A204.1 (cell line): ENCODE results near the gene EYA2.

Experiments used
- FAIRE-seq: peaks from 2 replicates; lab custom pipeline; 2012; peaks lifted over from hg19 to GRCh38; lab: Jason Lieb, UNC

The EYA2 gene

GRCh38 chr20:46984405-46984804 is 89.8 kb downstream of the EYA2 start:
- no peak for FAIRE-seq

- FAIRE-seq, result no peak
Observed at GRCh38 chr20:46985250-46985649, 90.6 kb downstream of the EYA2 start.

- no peak for FAIRE-seq
Observed at GRCh38 chr20:46985671-46986070, 91.0 kb downstream of the EYA2 start.

GRCh38 chr20:46987001-46987400 is 92.4 kb downstream of the EYA2 start:
- no peak for FAIRE-seq

GRCh38 chr20:46990017-46990595 is 95.5 kb downstream of the EYA2 start:
- FAIRE-seq, result no peak

- no peak for FAIRE-seq
Observed at GRCh38 chr20:46990596-46991104, 96.0 kb downstream of the EYA2 start.

GRCh38 chr20:46991168-46991567 is 96.5 kb downstream of the EYA2 start:
- FAIRE-seq, result no peak

DNA sequence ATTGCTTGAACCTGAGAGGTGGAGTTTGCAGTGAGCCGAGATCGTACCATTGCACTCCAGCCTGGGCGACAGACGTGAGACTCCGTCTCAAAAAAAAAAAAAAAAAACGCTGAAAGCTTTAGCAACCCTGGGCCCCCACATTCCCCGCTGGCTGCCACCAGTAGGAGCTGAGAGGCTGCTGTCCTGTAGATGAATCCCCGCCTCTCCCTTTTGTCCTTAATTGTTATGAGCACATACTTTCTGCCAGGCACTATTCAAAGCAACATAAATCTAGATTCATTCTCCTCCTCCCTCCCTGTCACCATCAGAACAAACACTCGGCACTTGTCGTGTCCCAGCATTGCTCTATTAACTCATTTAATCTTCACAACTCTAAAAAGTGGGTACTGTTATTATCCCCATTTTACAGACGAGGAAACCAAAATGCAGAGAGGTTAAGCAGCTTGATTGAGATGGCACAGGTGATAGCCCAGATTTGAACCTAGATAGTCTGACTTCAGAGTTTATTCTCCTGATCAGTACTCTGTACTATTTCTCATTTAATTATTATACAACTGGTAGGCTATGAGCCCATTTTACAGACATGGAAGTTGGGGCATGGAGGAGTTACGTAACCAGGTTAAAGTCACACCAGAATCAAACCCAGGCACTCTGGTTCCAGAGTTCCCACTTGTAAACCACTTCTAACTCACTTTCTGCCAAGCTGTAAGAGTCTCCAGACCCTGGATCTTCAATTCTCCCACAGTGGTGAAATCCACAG is 97.4 kb downstream of the EYA2 start:
- FAIRE-seq, result no peak

- FAIRE-seq, result no peak
Observed at GRCh38 chr20:46992640-46993035, 98.0 kb downstream of the EYA2 start.

DNA sequence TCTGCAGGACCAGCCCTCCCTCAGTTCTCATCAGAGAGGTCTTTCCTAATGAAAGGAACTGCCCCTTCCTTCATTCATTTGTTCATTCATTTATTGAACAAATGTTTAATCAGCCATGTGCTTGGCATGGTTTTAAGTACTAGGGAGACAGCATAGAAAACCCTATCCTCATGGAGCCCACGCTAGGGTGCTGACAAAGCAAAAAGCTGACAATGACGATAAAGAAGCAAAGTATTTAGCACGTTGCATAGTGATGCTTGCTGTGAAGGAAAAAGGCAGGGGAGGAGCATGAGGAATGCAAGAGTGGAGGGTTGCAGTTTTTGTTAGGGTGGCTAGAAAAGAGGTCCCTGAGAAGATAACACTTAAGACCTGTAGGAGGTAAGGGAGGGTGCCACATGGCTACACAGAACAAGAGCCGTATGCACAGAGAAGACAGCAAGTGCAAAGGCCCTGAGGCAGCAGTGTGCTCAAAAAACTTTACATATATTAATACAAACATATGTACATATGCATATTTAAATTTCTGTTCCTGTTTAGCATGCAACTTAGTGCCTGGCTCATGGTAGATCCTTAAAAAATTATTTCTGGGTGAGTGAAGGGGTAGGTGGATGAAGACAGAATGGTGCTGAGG is 98.9 kb downstream of the EYA2 start:
- no peak for FAIRE-seq

- FAIRE-seq, result no peak
Observed at GRCh38 chr20:46994341-46994740, 99.7 kb downstream of the EYA2 start.

- FAIRE-seq, result no peak
Observed at GRCh38 chr20:46995561-46996142, 101.0 kb downstream of the EYA2 start.

DNA sequence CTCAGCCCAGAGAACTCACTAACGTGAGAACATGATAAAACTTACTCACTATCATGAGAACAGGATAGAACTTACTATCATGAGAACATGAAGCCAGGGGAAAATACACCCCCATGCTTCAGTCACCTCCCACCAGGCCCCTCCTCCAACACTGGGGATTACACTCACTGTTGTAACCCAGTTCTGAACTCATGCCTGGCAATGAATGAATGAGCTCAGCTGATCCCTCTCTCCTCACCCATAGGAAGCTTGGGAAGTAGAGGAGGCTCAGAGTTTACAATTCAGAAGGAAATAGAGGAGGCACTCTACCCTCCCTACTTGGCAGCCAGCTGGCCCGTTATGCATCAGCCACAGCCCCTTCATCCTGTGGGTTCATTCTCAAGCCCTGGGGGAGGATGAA is 102.5 kb downstream of the EYA2 start:
- FAIRE-seq, result no peak

- FAIRE-seq, result no peak
Observed at GRCh38 chr20:46998477-46999240, 104.0 kb downstream of the EYA2 start.

- FAIRE-seq, result no peak
Observed at GRCh38 chr20:46999801-47000465, 105.3 kb downstream of the EYA2 start.

- no peak for FAIRE-seq
Observed at GRCh38 chr20:47003223-47003622, 108.6 kb downstream of the EYA2 start.

- FAIRE-seq, result no peak
Observed at GRCh38 chr20:47004179-47004578, 109.5 kb downstream of the EYA2 start.

DNA sequence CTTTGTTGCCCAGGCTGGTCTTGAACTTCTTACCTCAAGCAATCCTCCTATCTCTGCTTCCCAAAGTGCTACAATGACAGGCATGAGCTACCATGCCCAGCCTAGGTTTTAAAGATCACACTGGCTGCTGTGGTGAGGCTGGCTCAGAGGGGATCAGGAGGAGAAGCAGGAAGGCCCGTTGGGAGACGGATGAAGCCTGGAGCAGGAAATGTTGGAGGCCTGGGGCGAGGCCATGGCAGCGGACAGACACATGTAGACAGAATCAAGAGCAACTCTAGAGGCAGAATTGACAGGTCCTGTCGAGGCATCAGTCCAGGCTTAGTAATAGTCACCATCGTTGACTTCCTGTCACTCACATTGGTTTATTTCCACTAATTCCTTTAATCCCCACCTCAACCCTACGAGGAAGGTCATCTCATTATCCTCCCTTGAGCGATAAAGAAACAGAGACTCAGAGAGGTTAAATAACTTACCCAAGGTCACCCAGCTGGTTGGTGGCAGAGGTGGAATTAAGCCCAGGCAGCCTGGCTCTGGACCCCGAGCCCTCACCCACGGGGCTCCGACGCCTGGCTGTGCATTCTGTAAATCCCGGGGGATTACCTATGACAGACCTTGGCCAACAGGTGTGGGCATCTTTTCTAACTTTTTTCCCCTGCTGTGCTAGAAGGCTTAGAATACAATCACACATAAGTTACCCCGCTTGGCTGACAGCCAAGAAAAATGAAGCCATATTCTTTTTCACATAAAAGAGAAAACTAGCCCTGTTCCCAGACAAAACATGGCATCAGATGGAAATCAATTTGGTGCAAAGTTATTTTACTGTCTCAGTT is 113.4 kb downstream of the EYA2 start:
- FAIRE-seq, result no peak

- FAIRE-seq, result no peak
Observed at GRCh38 chr20:47008842-47009518, 114.3 kb downstream of the EYA2 start.

DNA sequence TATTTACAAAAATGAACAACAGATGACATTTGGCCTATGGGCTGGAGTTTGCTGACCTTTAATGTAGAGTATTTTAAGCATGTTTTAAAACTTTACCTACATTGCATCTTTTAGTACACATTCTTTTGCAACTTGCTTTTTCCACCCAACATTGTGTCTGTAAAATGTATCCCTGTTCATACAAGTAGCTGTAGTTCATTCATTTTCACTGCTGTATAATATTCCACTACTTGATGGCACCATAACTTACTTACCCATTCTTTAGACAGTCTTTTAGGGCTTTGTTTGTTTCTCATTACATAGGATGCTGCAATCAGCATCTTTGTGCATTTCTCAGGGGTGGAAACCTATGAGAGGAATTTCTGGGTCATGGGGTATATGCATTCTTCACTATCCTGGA is 115.1 kb downstream of the EYA2 start:
- FAIRE-seq, result no peak
